GM23338 (cell line): Measurements from ENCODE around the gene PARL. TPM values are rescaled to one million over a fixed set of nuclear protein-coding genes. Genes with fewer than 3 reads are reported as not detected.
A peak's percentile ranks its signal among the peaks of the same experiment; 100 is the strongest.

ENCODE experiments used
- ATAC-seq: fragments of 200-7000 bp; cut with Tn5 transposase; 3 replicates; pipeline ENCODE4 v1.9.1; 2020
- DNase-seq: peaks from one replicate; pipeline ENCODE4 v3.0.0-alpha.2; 2015; ENCODE audit warnings: low spot score
- H2AFZ ChIP-seq: fragments of 200-600 bp; sonication (generic); 2 replicates; pipeline ENCODE4 v1.8.0; 2016; ENCODE audit warnings: antibody characterized with exemption, mild to moderate bottlenecking, moderate library complexity
- H3F3A ChIP-seq: fragments of 200-600 bp; sonication (generic); replicated peaks from 2 replicates; pipeline ENCODE4 v1.8.0; 2017; ENCODE audit warnings: antibody characterized with exemption, mixed run types, low read depth
- H3K27ac ChIP-seq: fragments of 200-600 bp; sonication (generic); 2 replicates; pipeline ENCODE4 v1.6.1; 2016; ENCODE audit warnings: low read depth
- H3K27me3 ChIP-seq: fragments of 200-600 bp; sonication (generic); 2 replicates; pipeline ENCODE4 v1.8.0; 2016; ENCODE audit warnings: mild to moderate bottlenecking, mixed run types, moderate library complexity; ENCODE audit not compliant: insufficient read depth
- H3K36me3 ChIP-seq: fragments of 200-600 bp; sonication (generic); 2 replicates; pipeline ENCODE4 v1.8.0; 2016; ENCODE audit warnings: mild to moderate bottlenecking; ENCODE audit not compliant: insufficient read depth
- H3K4me1 ChIP-seq: fragments of 200-600 bp; sonication (generic); 2 replicates; pipeline ENCODE4 v1.8.0; 2016; ENCODE audit warnings: mild to moderate bottlenecking, moderate library complexity; ENCODE audit not compliant: insufficient read depth
- H3K4me2 ChIP-seq: fragments of 200-600 bp; sonication (generic); 2 replicates; pipeline ENCODE4 v1.7.1; 2017; ENCODE audit warnings: mixed run types
- H3K4me3 ChIP-seq: fragments of 200-600 bp; sonication (generic); 2 replicates; pipeline ENCODE4 v1.6.1; 2016; ENCODE audit warnings: mixed run types
- H3K79me2 ChIP-seq: fragments of 200-600 bp; sonication (generic); replicated peaks from 2 replicates; pipeline ENCODE4 v1.8.0; 2017; ENCODE audit warnings: mild to moderate bottlenecking; ENCODE audit not compliant: insufficient read depth
- H3K9me2 ChIP-seq: fragments of 200-600 bp; sonication (generic); 2 replicates; pipeline ENCODE4 v1.8.0; 2017; ENCODE audit not compliant: insufficient read depth
- H4K20me1 ChIP-seq: fragments of 200-600 bp; sonication (generic); replicated peaks from 2 replicates; pipeline ENCODE4 v1.8.0; 2017; ENCODE audit warnings: mild to moderate bottlenecking; ENCODE audit not compliant: insufficient read depth
- H3K27ac Mint-ChIP-seq: 2 replicates; pipeline ENCODE4 v1.8.0; 2020; ENCODE audit warnings: inconsistent platforms, mild to moderate bottlenecking, moderate library complexity, mixed read lengths
- H3K27me3 Mint-ChIP-seq: 3 replicates; pipeline ENCODE4 v1.8.0; 2022; ENCODE audit warnings: low read depth, mild to moderate bottlenecking, moderate library complexity, mixed read lengths, inconsistent platforms; ENCODE audit not compliant: insufficient read depth, poor library complexity
- H3K36me3 Mint-ChIP-seq: 3 replicates; pipeline ENCODE4 v1.8.0; 2021; ENCODE audit warnings: low read depth, mild to moderate bottlenecking, inconsistent platforms, moderate library complexity, mixed read lengths
- H3K4me1 Mint-ChIP-seq: 3 replicates; pipeline ENCODE4 v1.8.0; 2020; ENCODE audit warnings: mild to moderate bottlenecking, inconsistent platforms, mixed read lengths
- H3K4me3 Mint-ChIP-seq: 3 replicates; pipeline ENCODE4 v1.8.0; 2021; ENCODE audit warnings: moderate library complexity, mild to moderate bottlenecking, inconsistent platforms, mixed read lengths
- H3K9me3 Mint-ChIP-seq: 3 replicates; pipeline ENCODE4 v1.8.0; 2020; ENCODE audit warnings: moderate library complexity, mild to moderate bottlenecking, inconsistent platforms, mixed read lengths
- CREB1 ChIP-seq: fragments of 250-450 bp; sonication (Bioruptor Pico); IDR thresholded peaks from 2 replicates; pipeline ENCODE4 v1.5.0; 2020; ENCODE audit warnings: low read depth, mild to moderate bottlenecking, moderate library complexity
- CTCF ChIP-seq, 2 experiments: fragments of 200-600 bp in 1 of 2; sonication (generic) in 1 of 2; conservative IDR thresholded peaks; 2 replicates each; pipeline versions ENCODE4 v1.5.1 to v1.6.1; 2016 to 2017; ENCODE audit warnings: antibody characterized with exemption in 2 of 2, low read depth in 2 of 2, mild to moderate bottlenecking in 2 of 2, moderate library complexity in 1 of 2
- EZH2 ChIP-seq: fragments of 200-600 bp; sonication (generic); IDR thresholded peaks from one replicate; pipeline ENCODE4 v1.8.0; 2017; ENCODE audit warnings: antibody characterized with exemption, mild to moderate bottlenecking, low read depth; ENCODE audit not compliant: unreplicated experiment
- EZH2phosphoT487 ChIP-seq: fragments of 200-600 bp; sonication (generic); IDR thresholded peaks from one replicate; pipeline ENCODE4 v1.8.1; 2018; ENCODE audit warnings: antibody characterized with exemption; ENCODE audit not compliant: unreplicated experiment
- JUNB ChIP-seq: IDR thresholded peaks from one replicate; pipeline ENCODE4 v1.6.1; 2016; ENCODE audit warnings: antibody characterized with exemption; ENCODE audit not compliant: unreplicated experiment
- NANOG ChIP-seq: IDR thresholded peaks from 2 replicates; pipeline ENCODE4 v1.6.1; 2016; ENCODE audit warnings: antibody characterized with exemption, borderline replicate concordance
- POLR2AphosphoS5 ChIP-seq: IDR thresholded peaks from 2 replicates; pipeline ENCODE4 v1.6.1; 2016; ENCODE audit warnings: antibody characterized with exemption, low read depth
- STAT1 ChIP-seq: IDR thresholded peaks from one replicate; pipeline ENCODE4 v1.6.1; 2016; ENCODE audit warnings: antibody characterized with exemption; ENCODE audit not compliant: unreplicated experiment
- ZNF114 ChIP-seq: fragments of 250-450 bp; sonication (Bioruptor Pico); IDR thresholded peaks from 2 replicates; pipeline ENCODE4 v1.5.0; 2020; ENCODE audit warnings: mild to moderate bottlenecking, moderate library complexity
- ZNF331 ChIP-seq: fragments of 250-450 bp; sonication (Bioruptor Pico); IDR thresholded peaks from 2 replicates; pipeline ENCODE4 v1.5.0; 2020; ENCODE audit warnings: low read depth, mild to moderate bottlenecking, moderate library complexity
- polyA plus RNA-seq: library from polyadenylated mRNA; unstranded; fragments of >200 nt; fragmentation: Nextera tagmentation; extraction: Ambion mirVana; gene quantifications from 2 replicates; pipeline ENCODE4 v1.2.1, GENCODE V29; 2016
- total RNA-seq: library from RNA; depleted of rRNA; stranded (reverse); fragments of >200 nt; shearing (Covaris generic); gene quantifications from 2 replicates; pipeline ENCODE4 v1.2.3, GENCODE V29; 2014
- TF ChIP-seq, protein P1 (sequence below): fragments of 250-450 bp; sonication (Bioruptor Pico); IDR thresholded peaks from 2 replicates; pipeline ENCODE4 v1.5.0; 2020; ENCODE audit warnings: mild to moderate bottlenecking, moderate library complexity
- TF ChIP-seq, protein P2 (sequence below): IDR thresholded peaks from one replicate; pipeline ENCODE4 v1.6.1; 2018; ENCODE audit warnings: antibody characterized with exemption; ENCODE audit not compliant: unreplicated experiment

PARL gene
- total and polyA plus RNA-seq, 2 experiments from 2014 or later: 67.5 to 78.7 TPM

- ATAC-seq: peak; percentile 63
- H3K9me3 Mint-ChIP-seq: no peaks in the 10 kb centered on the region
- peak within 1 kb of the TSS; percentile 95 for H3K4me2 ChIP-seq
- peak within 1 kb of the TSS; percentile 74 for H3K4me3 ChIP-seq
- H3K4me1 ChIP-seq: peaks cover 6% of the 10 kb centered on the region
- peak within 1 kb of the TSS; percentile 72 for H3K27ac ChIP-seq
- H3K9me2 ChIP-seq: no peaks in the 10 kb centered on the region
- TF ChIP-seq STAT1 (no peak), POLR2AphosphoS5 (peak; percentile 30; the same call in 1 of the 2 replicates), EZH2 (no peak), JUNB (no peak), EZH2phosphoT487 (no peak), CREB1 (CRISPR knock-in tag) (no peak), ZNF331 (CRISPR knock-in tag) (no peak), NANOG (no peak), CTCF (conservative IDR thresholded peaks at IDR 0.05; ENCODE audit: low read depth in 2 of 2) (peak; percentile 38 to 63), ZNF114 (no peak)
- TF ChIP-seq, protein P1, sequence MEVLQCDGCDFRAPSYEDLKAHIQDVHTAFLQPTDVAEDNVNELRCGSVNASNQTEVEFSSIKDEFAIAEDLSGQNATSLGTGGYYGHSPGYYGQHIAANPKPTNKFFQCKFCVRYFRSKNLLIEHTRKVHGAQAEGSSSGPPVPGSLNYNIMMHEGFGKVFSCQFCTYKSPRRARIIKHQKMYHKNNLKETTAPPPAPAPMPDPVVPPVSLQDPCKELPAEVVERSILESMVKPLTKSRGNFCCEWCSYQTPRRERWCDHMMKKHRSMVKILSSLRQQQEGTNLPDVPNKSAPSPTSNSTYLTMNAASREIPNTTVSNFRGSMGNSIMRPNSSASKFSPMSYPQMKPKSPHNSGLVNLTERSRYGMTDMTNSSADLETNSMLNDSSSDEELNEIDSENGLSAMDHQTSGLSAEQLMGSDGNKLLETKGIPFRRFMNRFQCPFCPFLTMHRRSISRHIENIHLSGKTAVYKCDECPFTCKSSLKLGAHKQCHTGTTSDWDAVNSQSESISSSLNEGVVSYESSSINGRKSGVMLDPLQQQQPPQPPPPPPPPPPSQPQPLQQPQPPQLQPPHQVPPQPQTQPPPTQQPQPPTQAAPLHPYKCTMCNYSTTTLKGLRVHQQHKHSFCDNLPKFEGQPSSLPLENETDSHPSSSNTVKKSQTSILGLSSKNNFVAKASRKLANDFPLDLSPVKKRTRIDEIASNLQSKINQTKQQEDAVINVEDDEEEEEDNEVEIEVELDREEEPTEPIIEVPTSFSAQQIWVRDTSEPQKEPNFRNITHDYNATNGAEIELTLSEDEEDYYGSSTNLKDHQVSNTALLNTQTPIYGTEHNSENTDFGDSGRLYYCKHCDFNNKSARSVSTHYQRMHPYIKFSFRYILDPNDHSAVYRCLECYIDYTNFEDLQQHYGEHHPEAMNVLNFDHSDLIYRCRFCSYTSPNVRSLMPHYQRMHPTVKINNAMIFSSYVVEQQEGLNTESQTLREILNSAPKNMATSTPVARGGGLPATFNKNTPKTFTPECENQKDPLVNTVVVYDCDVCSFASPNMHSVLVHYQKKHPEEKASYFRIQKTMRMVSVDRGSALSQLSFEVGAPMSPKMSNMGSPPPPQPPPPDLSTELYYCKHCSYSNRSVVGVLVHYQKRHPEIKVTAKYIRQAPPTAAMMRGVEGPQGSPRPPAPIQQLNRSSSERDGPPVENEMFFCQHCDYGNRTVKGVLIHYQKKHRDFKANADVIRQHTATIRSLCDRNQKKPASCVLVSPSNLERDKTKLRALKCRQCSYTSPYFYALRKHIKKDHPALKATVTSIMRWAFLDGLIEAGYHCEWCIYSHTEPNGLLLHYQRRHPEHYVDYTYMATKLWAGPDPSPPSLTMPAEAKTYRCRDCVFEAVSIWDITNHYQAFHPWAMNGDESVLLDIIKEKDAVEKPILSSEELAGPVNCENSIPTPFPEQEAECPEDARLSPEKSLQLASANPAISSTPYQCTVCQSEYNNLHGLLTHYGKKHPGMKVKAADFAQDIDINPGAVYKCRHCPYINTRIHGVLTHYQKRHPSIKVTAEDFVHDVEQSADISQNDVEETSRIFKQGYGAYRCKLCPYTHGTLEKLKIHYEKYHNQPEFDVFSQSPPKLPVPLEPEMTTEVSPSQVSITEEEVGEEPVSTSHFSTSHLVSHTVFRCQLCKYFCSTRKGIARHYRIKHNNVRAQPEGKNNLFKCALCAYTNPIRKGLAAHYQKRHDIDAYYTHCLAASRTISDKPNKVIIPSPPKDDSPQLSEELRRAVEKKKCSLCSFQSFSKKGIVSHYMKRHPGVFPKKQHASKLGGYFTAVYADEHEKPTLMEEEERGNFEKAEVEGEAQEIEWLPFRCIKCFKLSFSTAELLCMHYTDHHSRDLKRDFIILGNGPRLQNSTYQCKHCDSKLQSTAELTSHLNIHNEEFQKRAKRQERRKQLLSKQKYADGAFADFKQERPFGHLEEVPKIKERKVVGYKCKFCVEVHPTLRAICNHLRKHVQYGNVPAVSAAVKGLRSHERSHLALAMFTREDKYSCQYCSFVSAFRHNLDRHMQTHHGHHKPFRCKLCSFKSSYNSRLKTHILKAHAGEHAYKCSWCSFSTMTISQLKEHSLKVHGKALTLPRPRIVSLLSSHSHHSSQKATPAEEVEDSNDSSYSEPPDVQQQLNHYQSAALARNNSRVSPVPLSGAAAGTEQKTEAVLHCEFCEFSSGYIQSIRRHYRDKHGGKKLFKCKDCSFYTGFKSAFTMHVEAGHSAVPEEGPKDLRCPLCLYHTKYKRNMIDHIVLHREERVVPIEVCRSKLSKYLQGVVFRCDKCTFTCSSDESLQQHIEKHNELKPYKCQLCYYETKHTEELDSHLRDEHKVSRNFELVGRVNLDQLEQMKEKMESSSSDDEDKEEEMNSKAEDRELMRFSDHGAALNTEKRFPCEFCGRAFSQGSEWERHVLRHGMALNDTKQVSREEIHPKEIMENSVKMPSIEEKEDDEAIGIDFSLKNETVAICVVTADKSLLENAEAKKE (CRISPR knock-in tag): no peak
- TF ChIP-seq, protein P2, sequence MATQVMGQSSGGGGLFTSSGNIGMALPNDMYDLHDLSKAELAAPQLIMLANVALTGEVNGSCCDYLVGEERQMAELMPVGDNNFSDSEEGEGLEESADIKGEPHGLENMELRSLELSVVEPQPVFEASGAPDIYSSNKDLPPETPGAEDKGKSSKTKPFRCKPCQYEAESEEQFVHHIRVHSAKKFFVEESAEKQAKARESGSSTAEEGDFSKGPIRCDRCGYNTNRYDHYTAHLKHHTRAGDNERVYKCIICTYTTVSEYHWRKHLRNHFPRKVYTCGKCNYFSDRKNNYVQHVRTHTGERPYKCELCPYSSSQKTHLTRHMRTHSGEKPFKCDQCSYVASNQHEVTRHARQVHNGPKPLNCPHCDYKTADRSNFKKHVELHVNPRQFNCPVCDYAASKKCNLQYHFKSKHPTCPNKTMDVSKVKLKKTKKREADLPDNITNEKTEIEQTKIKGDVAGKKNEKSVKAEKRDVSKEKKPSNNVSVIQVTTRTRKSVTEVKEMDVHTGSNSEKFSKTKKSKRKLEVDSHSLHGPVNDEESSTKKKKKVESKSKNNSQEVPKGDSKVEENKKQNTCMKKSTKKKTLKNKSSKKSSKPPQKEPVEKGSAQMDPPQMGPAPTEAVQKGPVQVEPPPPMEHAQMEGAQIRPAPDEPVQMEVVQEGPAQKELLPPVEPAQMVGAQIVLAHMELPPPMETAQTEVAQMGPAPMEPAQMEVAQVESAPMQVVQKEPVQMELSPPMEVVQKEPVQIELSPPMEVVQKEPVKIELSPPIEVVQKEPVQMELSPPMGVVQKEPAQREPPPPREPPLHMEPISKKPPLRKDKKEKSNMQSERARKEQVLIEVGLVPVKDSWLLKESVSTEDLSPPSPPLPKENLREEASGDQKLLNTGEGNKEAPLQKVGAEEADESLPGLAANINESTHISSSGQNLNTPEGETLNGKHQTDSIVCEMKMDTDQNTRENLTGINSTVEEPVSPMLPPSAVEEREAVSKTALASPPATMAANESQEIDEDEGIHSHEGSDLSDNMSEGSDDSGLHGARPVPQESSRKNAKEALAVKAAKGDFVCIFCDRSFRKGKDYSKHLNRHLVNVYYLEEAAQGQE: no peak
- no peak within 1 kb of the TSS for H3K27ac Mint-ChIP-seq
- peaks cover 16% of the 10 kb centered on the region for H3K36me3 Mint-ChIP-seq
- H3K4me1 Mint-ChIP-seq: peaks cover 30% of the 10 kb centered on the region
- peaks cover 10% of the 10 kb centered on the region for H4K20me1 ChIP-seq
- peak within 1 kb of the TSS; percentile 72 for H2AFZ ChIP-seq
- H3K27me3 Mint-ChIP-seq: peaks cover 22% of the 10 kb centered on the region
- H3K79me2 ChIP-seq: no peaks in the 10 kb centered on the region
- no peaks in the 10 kb centered on the region for H3K36me3 ChIP-seq
- peak within 1 kb of the TSS; percentile 70 for H3K4me3 Mint-ChIP-seq
- peaks cover 15% of the 10 kb centered on the region for H3F3A ChIP-seq
- H3K27me3 ChIP-seq: peaks cover 13% of the 10 kb centered on the region
- peak; percentile 91 for DNase-seq
These were observed 59.1 kb downstream of the PARL start, which contains the start of gene MAP6D1 for GRCh38 chr3:183825456-183826161. MAP6D1 (minus strand) TSS chr3:183825577; CDS start chr3:183825547, 30 bp downstream.
